Hepatocyte (in vitro differentiated cells): ENCODE results near the gene ACSS2. TPM values are rescaled to one million over a fixed set of nuclear protein-coding genes. Genes with fewer than 3 reads are reported as not detected.

ENCODE experiments used
- DNase-seq: peaks from one replicate; pipeline ENCODE4 v3.0.0-alpha.2; 2016; ENCODE audit warnings: low spot score
- H2AFZ ChIP-seq: fragments of 200-600 bp; sonication (generic); 2 replicates; pipeline ENCODE4 v1.6.0; 2016; ENCODE audit warnings: antibody characterized with exemption, mild to moderate bottlenecking
- H3K27ac ChIP-seq: fragments of 200-600 bp; sonication (generic); 2 replicates; pipeline ENCODE4 v1.5.1; 2016; ENCODE audit warnings: mild to moderate bottlenecking
- H3K27me3 ChIP-seq: fragments of 200-600 bp; sonication (generic); 2 replicates; pipeline ENCODE4 v1.6.1; 2016
- H3K36me3 ChIP-seq: fragments of 200-600 bp; sonication (generic); replicated peaks from 2 replicates; pipeline ENCODE4 v1.5.1; 2016; ENCODE audit warnings: low read depth; ENCODE audit not compliant: insufficient read depth
- H3K4me1 ChIP-seq: fragments of 200-600 bp; sonication (generic); 2 replicates; pipeline ENCODE4 v1.5.1; 2016; ENCODE audit warnings: mild to moderate bottlenecking, moderate library complexity; ENCODE audit not compliant: insufficient read depth
- H3K4me2 ChIP-seq: fragments of 200-600 bp; sonication (generic); 2 replicates; pipeline ENCODE4 v1.6.0; 2016
- H3K4me3 ChIP-seq: fragments of 200-600 bp; sonication (generic); 2 replicates; pipeline ENCODE4 v1.5.1; 2016; ENCODE audit warnings: mild to moderate bottlenecking
- H3K79me2 ChIP-seq: fragments of 200-600 bp; sonication (generic); 2 replicates; pipeline ENCODE4 v1.6.0; 2017; ENCODE audit warnings: mild to moderate bottlenecking
- H3K9me2 ChIP-seq: fragments of 200-600 bp; sonication (generic); replicated peaks from 2 replicates; pipeline ENCODE4 v1.6.0; 2017; ENCODE audit warnings: mild to moderate bottlenecking; ENCODE audit not compliant: insufficient read depth
- H3K9me3 ChIP-seq: fragments of 200-600 bp; sonication (generic); 2 replicates; pipeline ENCODE4 v1.5.1; 2016; ENCODE audit warnings: low read depth, mild to moderate bottlenecking
- H4K20me1 ChIP-seq: fragments of 200-600 bp; sonication (generic); 2 replicates; pipeline ENCODE4 v1.6.0; 2016; ENCODE audit warnings: mild to moderate bottlenecking; ENCODE audit not compliant: insufficient read depth, poor library complexity, severe bottlenecking
- EZH2 ChIP-seq: fragments of 200-600 bp; sonication (generic); IDR thresholded peaks from 2 replicates; pipeline ENCODE4 v1.6.1; 2016; ENCODE audit warnings: antibody characterized with exemption, mild to moderate bottlenecking, borderline replicate concordance
- EZH2phosphoT487 ChIP-seq: fragments of 200-600 bp; sonication (generic); IDR thresholded peaks from one replicate; pipeline ENCODE4 v1.6.1; 2018; ENCODE audit warnings: antibody characterized with exemption, mild to moderate bottlenecking, low read depth, moderate library complexity; ENCODE audit not compliant: unreplicated experiment, severe bottlenecking
- WGBS: methylation state at CpG from one replicate; pipeline ENCODE4 v1.1.6; 2016; ENCODE audit warnings: low lambda C conversion rate; ENCODE audit errors: missing lambda C conversion rate; 5-methylcytosine and 5-hydroxymethylcytosine counted together
- polyA plus RNA-seq: library from polyadenylated mRNA; unstranded; fragments of >200 nt; fragmentation: Nextera tagmentation; extraction: Ambion mirVana; gene quantifications from 2 replicates; pipeline ENCODE4 v1.2.1, GENCODE V29; 2016
- total RNA-seq: library from RNA; depleted of rRNA; stranded (reverse); fragments of >200 nt; gene quantifications from 2 replicates; pipeline ENCODE4 v1.2.3, GENCODE V29; 2014
- TF ChIP-seq, protein P1 (sequence below): fragments of 200-600 bp; sonication (generic); IDR thresholded peaks from 2 replicates; pipeline ENCODE4 v1.5.1; 2016; ENCODE audit warnings: antibody characterized with exemption, mild to moderate bottlenecking; ENCODE audit not compliant: poor library complexity

Gene ACSS2
- total and polyA plus RNA-seq, 2 experiments from 2014 or later: 52.0 to 59.5 TPM

DNA sequence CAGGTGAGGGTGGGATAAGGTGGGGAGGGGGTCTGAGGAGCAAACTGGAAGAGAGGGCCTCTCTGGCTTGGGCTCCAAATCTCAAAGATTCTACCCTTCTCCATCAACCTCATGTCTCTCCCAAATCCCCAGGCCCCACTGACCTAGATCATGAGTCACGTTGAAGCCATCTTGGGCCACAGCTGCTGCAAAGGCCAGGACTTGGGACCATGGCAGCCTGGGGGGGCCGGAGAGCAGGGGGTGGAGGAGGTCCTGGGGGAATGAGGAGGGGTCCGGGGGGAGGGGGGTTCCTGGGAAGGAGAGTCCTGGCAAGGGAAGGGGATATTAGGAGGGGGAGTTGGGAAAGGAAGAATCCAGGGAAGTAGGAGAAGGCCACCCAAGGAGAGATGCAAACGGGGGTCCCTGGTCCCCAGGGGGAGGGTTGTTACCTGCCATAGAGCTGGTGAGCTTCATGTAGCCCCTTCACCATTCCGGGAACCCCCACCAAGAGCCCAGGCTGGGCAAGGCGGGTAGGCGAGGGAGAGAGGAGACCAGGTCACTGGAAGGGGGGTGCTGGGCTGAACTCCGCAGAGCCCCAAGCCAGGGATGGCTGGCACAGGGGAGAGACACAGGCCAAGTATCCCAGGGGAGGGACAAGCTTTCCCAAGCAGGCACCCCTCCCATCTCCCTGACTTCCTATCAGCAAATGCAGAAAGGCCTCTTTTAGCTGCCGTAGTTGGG lies 16.4 kb upstream of the ACSS2 start:
- no peak overlapping the region for H3K4me2 ChIP-seq
- H3K79me2 ChIP-seq: no peaks in the 10 kb centered on the region
- TF ChIP-seq EZH2: no peak
- TF ChIP-seq, protein P1, sequence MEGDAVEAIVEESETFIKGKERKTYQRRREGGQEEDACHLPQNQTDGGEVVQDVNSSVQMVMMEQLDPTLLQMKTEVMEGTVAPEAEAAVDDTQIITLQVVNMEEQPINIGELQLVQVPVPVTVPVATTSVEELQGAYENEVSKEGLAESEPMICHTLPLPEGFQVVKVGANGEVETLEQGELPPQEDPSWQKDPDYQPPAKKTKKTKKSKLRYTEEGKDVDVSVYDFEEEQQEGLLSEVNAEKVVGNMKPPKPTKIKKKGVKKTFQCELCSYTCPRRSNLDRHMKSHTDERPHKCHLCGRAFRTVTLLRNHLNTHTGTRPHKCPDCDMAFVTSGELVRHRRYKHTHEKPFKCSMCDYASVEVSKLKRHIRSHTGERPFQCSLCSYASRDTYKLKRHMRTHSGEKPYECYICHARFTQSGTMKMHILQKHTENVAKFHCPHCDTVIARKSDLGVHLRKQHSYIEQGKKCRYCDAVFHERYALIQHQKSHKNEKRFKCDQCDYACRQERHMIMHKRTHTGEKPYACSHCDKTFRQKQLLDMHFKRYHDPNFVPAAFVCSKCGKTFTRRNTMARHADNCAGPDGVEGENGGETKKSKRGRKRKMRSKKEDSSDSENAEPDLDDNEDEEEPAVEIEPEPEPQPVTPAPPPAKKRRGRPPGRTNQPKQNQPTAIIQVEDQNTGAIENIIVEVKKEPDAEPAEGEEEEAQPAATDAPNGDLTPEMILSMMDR: no peak
- no peak for TF ChIP-seq EZH2phosphoT487
- H3K36me3 ChIP-seq: no peaks in the 10 kb centered on the region
- no peaks in the 10 kb centered on the region for H3K9me3 ChIP-seq
- no peak overlapping the region for H3K27ac ChIP-seq
- H3K27me3 ChIP-seq: no peaks in the 10 kb centered on the region
- H3K4me3 ChIP-seq: no peak overlapping the region
- H3K4me1 ChIP-seq: no peaks in the 10 kb centered on the region
- DNase-seq: no peak
- no peak overlapping the region for H2AFZ ChIP-seq
- 99% methylated on average over 7 of the region's 9 CpGs for WGBS
- no peaks in the 10 kb centered on the region for H4K20me1 ChIP-seq
- no peaks in the 10 kb centered on the region for H3K9me2 ChIP-seq

DNA sequence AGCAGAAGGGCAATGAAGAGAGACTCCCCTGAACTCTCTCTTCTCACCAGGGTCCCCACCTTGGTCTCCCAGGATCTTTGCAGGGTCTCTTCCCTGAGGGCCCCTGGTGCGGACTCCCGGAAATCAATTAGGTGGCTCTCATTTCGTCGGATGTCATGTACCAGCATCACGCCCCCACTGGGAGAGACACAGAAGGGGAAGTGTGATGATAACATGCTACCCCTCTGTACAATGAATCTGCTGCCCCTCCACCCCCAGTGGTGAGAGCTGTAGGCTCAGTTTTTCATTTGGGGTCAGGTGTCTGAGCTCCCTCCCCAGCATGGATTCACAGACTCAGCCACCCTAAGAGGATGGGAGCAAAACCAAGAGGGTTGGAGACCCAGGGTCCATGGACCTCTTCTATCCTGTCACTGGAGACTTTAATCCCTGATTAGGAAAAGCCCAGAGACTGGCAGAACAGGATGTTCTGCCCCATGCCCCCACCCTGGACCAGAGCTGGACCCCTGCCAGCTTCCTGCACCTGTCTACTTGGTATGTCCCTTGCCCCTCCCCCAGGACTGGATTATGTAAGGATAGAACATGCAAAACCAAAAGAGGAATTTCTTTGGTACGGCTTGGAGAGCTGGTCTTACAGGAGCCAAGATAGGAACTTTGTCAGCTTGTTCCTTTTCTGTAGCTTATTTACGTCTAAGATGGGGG lies 14.9 kb upstream of the ACSS2 start:
- H3K27me3 ChIP-seq: no peaks in the 10 kb centered on the region
- 91% methylated on average over 7 of the region's 7 CpGs for WGBS
- no peak for DNase-seq
- H3K4me2 ChIP-seq: no peak overlapping the region
- H4K20me1 ChIP-seq: no peaks in the 10 kb centered on the region
- H3K4me3 ChIP-seq: no peak overlapping the region
- H2AFZ ChIP-seq: no peak overlapping the region
- TF ChIP-seq, protein P1: no peak
- TF ChIP-seq EZH2: no peak
- TF ChIP-seq EZH2phosphoT487: no peak
- H3K79me2 ChIP-seq: no peaks in the 10 kb centered on the region
- no peak overlapping the region for H3K27ac ChIP-seq
- H3K9me3 ChIP-seq: no peaks in the 10 kb centered on the region
- H3K4me1 ChIP-seq: no peaks in the 10 kb centered on the region
- no peaks in the 10 kb centered on the region for H3K9me2 ChIP-seq
- no peaks in the 10 kb centered on the region for H3K36me3 ChIP-seq

DNA sequence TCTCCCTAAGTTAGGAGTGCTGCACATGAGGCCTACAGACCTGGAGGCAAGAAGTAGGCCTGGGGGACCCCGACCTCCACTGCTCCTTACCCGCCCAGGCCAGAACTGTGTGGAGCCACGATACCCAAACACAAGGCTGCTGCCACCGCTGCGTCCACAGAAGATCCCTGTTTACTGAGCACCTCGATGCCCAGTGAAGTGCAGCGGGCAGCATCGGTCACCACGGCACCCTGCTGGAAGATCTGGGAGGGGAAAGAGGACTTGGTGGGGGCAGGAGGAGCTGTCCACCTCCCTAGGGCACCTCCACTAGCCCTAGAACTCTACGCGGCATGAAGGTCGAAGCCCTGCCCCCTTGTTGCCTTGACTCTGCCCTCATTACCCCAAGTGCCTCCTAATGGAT lies 13.7 kb upstream of the ACSS2 start:
- no peaks in the 10 kb centered on the region for H3K4me1 ChIP-seq
- H4K20me1 ChIP-seq: no peaks in the 10 kb centered on the region
- H3K27ac ChIP-seq: no peak overlapping the region
- H3K4me3 ChIP-seq: no peak overlapping the region
- H3K9me2 ChIP-seq: no peaks in the 10 kb centered on the region
- DNase-seq: no peak
- TF ChIP-seq EZH2 (no peak), EZH2phosphoT487 (no peak)
- TF ChIP-seq, protein P1: no peak
- no peaks in the 10 kb centered on the region for H3K9me3 ChIP-seq
- no peaks in the 10 kb centered on the region for H3K79me2 ChIP-seq
- no peaks in the 10 kb centered on the region for H3K27me3 ChIP-seq
- H2AFZ ChIP-seq: no peak overlapping the region
- whole genome bisulfite sequencing: 98% methylated on average over 12 of the region's 12 CpGs
- H3K4me2 ChIP-seq: no peak overlapping the region
- H3K36me3 ChIP-seq: no peaks in the 10 kb centered on the region
